Upper lobe of left lung (tissue), 6 donors: ENCODE results near the gene SPDYE3. TPM values are rescaled to one million over a fixed set of nuclear protein-coding genes. Genes with fewer than 3 reads are reported as not detected.
"Not testable (repeated sequence)": the region's sequence is repeated elsewhere in the genome, so short reads cannot be mapped to it uniquely, and the experiment has no call there.

Experiments
- ATAC-seq, 2 donors: fragments of 200-7000 bp; cut with Tn5 transposase; one replicate each; pipeline ENCODE4 v1.9.1; 2022; ENCODE audit warnings: mild to moderate bottlenecking in 2 of 2, moderate library complexity in 2 of 2; ENCODE audit not compliant: low FRiP score in 2 of 2
- DNase-seq, 2 donors: peaks; one replicate each; pipeline ENCODE4 v3.0.0-alpha.2; 2019 to 2020
- H3K27ac ChIP-seq, 4 donors: fragments of 200-600 bp; sonication (generic); one replicate each; pipeline ENCODE4 v1.5.1; 2016 to 2019
- H3K27me3 ChIP-seq, 4 donors: fragments of 200-600 bp; sonication (generic); one replicate each; pipeline ENCODE4 v1.5.1; 2017 to 2019
- H3K36me3 ChIP-seq, 4 donors: fragments of 200-600 bp; sonication (generic); one replicate each; pipeline ENCODE4 v1.5.1; 2016 to 2019
- H3K4me1 ChIP-seq, 4 donors: fragments of 200-600 bp; sonication (generic); one replicate each; pipeline ENCODE4 v1.5.1; 2018 to 2019
- H3K4me3 ChIP-seq, 4 donors: fragments of 200-600 bp; sonication (generic); one replicate each; pipeline ENCODE4 v1.5.1; 2017 to 2019; ENCODE audit warnings: mild to moderate bottlenecking in 2 of 4, moderate library complexity in 1 of 4
- H3K9me3 ChIP-seq, 4 donors: fragments of 200-600 bp; sonication (generic); one replicate each; pipeline ENCODE4 v1.5.1; 2018 to 2019
- CTCF ChIP-seq, 6 experiments: fragments of 450-650 bp in 4 of 6; fragments of 200-600 bp in 2 of 6; sonication (generic) in 2 of 6; IDR thresholded peaks; one replicate each; pipeline ENCODE4 v1.5.1; 2016 to 2019; ENCODE audit warnings: antibody characterized with exemption in 6 of 6
- EP300 ChIP-seq, 4 donors: sonication (generic); formaldehyde crosslinking; IDR thresholded peaks; one replicate each; pipeline ENCODE4 v1.5.1; 2017; ENCODE audit warnings: antibody characterized with exemption in 4 of 4, control low read depth in 2 of 4
- POLR2A ChIP-seq, 4 donors: fragments of 450-650 bp; IDR thresholded peaks; one replicate each; pipeline ENCODE4 v1.5.1; 2016 to 2017; ENCODE audit warnings: antibody characterized with exemption in 4 of 4, mild to moderate bottlenecking in 2 of 4
- POLR2AphosphoS5 ChIP-seq, 2 donors: sonication (generic); formaldehyde crosslinking; IDR thresholded peaks; one replicate each; pipeline ENCODE4 v1.5.1; 2017; ENCODE audit warnings: antibody characterized with exemption in 2 of 2
- WGBS, 2 donors: methylation state at CpG; one replicate each; pipeline ENCODE4 v1.1.5; 2017 to 2018; 5-methylcytosine and 5-hydroxymethylcytosine counted together
- total RNA-seq, 6 donors: library from RNA; depleted of rRNA in 4 of 6; stranded (reverse); fragments of >200 nt in 4 of 6; gene quantifications; one replicate each; pipeline versions ENCODE4 v1.1.0 to v1.2.1, GENCODE V29; 2016 to 2021
- donor health status: DM: no; HTN: no; CAD: no; lungs with moderate emphysema.
- donor health status: DM: no; HTN: yes; CAD: no; lungs with severe emphysema.

The SPDYE3 gene
- total RNA-seq, 6 donors from 2014 or later: not detected

GRCh38 chr7:100318329-100318728, 10.8 kb downstream of the SPDYE3 start:
- not testable (repeated sequence) for H3K27ac ChIP-seq, H3K9me3 ChIP-seq, DNase-seq, H3K36me3 ChIP-seq, H3K4me3 ChIP-seq, ATAC-seq, H3K27me3 ChIP-seq, H3K4me1 ChIP-seq
- 65 to 91% methylated on average over 4 to 5 of the region's 5 CpGs for WGBS, 2 donors

GRCh38 chr7:100321648-100322047, 14.1 kb downstream of the SPDYE3 start:
- not testable (repeated sequence) for H3K27me3 ChIP-seq, H3K27ac ChIP-seq, ATAC-seq, H3K9me3 ChIP-seq, H3K4me1 ChIP-seq, H3K4me3 ChIP-seq, DNase-seq
- 83 to 98% methylated on average over 1 of the region's 1 CpG for WGBS, 2 donors
- H3K36me3 ChIP-seq: peaks cover 0 to 15% (median 5%) of the 10 kb centered on the region in 4 donors

GRCh38 chr7:100324194-100324593, 16.7 kb downstream of the SPDYE3 start:
- not testable (repeated sequence) for H3K9me3 ChIP-seq, H3K27ac ChIP-seq, H3K4me3 ChIP-seq, DNase-seq, H3K4me1 ChIP-seq, H3K27me3 ChIP-seq, ATAC-seq
- H3K36me3 ChIP-seq: peaks cover 0 to 27% (median 5%) of the 10 kb centered on the region in 4 donors
- 85 to 93% methylated on average over 13 of the region's 13 CpGs for WGBS, 2 donors

- H3K9me3 ChIP-seq, H3K4me1 ChIP-seq, H3K27ac ChIP-seq, DNase-seq, ATAC-seq, H3K27me3 ChIP-seq, H3K4me3 ChIP-seq: not testable (repeated sequence)
- peaks cover 0 to 27% (median 5%) of the 10 kb centered on the region in 4 donors for H3K36me3 ChIP-seq
- 78 to 83% methylated on average over 8 to 9 of the region's 9 CpGs for WGBS, 2 donors
Observed at GRCh38 chr7:100325671-100326070, 18.2 kb downstream of the SPDYE3 start.

GRCh38 chr7:100326914-100327313, 19.4 kb downstream of the SPDYE3 start:
- not testable (repeated sequence) for H3K4me3 ChIP-seq, H3K4me1 ChIP-seq, H3K27ac ChIP-seq, DNase-seq, H3K9me3 ChIP-seq, ATAC-seq, H3K27me3 ChIP-seq
- 96 to 100% methylated on average over 1 to 7 of the region's 11 CpGs for WGBS, 2 donors
- peaks cover 0 to 27% (median 5%) of the 10 kb centered on the region in 4 donors for H3K36me3 ChIP-seq

- peak; percentile 97 to 100 for ATAC-seq
- TF ChIP-seq CTCF (IDR thresholded peaks at IDR 0.05) (peak in 1 of 6 experiments; percentile 37), EP300 (IDR thresholded peaks at IDR 0.05) (peak in 1 of 4 donors; percentile 1), POLR2AphosphoS5 (IDR thresholded peaks at IDR 0.05) (peak; percentile 98 to 99), POLR2A (IDR thresholded peaks at IDR 0.05) (peak; percentile 62 to 99 (median 98))
- H3K27me3 ChIP-seq, H3K9me3 ChIP-seq: not testable (repeated sequence)
- Histone ChIP-seq H3K4me3 (peak overlapping the region; percentile 76 to 87 (median 78)), H3K4me1 (peaks cover 3 to 11% (median 6%) of the 10 kb centered on the region in 4 donors), H3K36me3 (peaks cover 0 to 23% (median 2%) of the 10 kb centered on the region in 4 donors), H3K27ac (peak overlapping the region; percentile 96 to 98 (median 97))
- WGBS, 2 donors: 0 to 1% methylated on average over 12 to 31 of the region's 85 CpGs
- DNase-seq: peak; percentile 95 to 98
Observed at GRCh38 chr7:100335566-100336466, 28.3 kb downstream of the SPDYE3 start.

- not testable (repeated sequence) for ATAC-seq, H3K27me3 ChIP-seq, H3K27ac ChIP-seq, H3K9me3 ChIP-seq, H3K4me3 ChIP-seq, DNase-seq
- Histone ChIP-seq H3K36me3 (peaks cover 0 to 40% (median 11%) of the 10 kb centered on the region in 4 donors), H3K4me1 (peaks cover 3 to 11% (median 6%) of the 10 kb centered on the region in 4 donors)
- 88 to 91% methylated on average over 15 of the region's 15 CpGs for WGBS, 2 donors
Observed at GRCh38 chr7:100338083-100338696, 30.7 kb downstream of the SPDYE3 start.

- not testable (repeated sequence) for H3K4me3 ChIP-seq, H3K9me3 ChIP-seq, DNase-seq, ATAC-seq, H3K27ac ChIP-seq, H3K27me3 ChIP-seq
- peaks cover 2 to 58% (median 17%) of the 10 kb centered on the region in 4 donors for H3K36me3 ChIP-seq
- H3K4me1 ChIP-seq: peaks cover 4 to 15% (median 8%) of the 10 kb centered on the region in 4 donors
- 80 to 90% methylated on average over 6 of the region's 6 CpGs for WGBS, 2 donors
Observed at GRCh38 chr7:100341286-100341685, 33.8 kb downstream of the SPDYE3 start.
